ENCODE results near the gene NUP210.

The NUP210 gene

GRCh38 chr3:13317596-13318320, 102.4 kb downstream of the NUP210 start:
- DNase-seq, result no peak

DNA sequence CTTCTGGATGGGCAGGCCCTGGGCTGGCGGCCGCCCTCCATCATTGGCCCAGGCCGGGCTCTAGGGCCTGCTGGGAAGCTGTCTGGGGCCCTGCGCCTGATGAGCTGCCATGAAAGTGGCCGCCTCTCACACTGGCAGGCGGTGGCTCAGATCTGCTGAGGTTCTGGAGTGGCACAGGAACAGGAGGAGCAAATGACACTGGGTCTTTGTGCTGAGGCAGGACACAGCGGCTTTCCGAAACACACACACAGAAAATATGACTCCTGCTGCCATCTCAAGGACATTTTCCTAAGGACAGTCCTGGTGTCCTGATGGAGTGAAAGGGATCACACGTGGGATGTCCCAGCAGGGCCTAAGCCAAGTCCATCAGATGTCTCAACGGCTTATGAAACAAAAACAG, 103.5 kb downstream of the NUP210 start:
- no peak for DNase-seq

DNA sequence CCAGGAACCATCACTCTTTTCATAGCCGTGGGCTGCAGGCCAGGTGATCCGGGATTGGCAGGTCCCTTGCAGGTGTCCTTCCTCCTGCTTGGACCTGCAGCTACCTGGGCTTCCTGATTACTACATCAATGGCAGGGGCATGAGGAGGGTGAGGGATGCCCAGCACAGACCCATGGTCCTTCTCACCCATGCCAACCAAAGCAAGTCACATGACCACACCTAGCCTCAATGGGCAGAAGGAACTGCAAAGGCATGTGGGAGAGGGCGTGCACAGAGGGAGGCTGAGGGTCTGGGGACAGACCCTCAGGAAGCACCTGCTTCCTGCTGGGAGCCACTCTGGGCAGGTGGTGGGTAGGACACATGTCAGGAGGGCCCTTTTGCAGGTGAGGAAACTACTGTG, 105.2 kb downstream of the NUP210 start:
- DNase-seq, result no peak

- DNase-seq, result no peak
These were observed 106.3 kb downstream of the NUP210 start for GRCh38 chr3:13313813-13314212.

DNA sequence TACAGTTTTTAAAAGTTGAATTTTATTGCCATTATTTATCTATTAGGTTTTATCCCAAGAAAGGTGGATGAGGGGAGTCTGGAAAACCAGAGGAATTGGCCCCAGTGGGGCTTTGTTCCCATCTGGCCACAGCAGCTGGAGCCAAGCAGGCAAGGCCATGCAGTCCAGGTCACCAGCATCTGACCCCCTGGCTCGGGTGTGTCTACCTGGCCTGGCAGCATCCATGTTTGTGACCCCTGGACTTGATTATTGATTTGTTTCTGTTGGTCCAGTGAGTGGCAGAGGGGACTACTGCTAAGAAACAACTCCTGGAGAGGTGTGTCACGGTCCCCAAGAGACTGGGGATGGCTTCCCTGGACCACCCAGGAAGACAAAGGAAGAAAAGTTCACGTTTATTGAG, 111.1 kb downstream of the NUP210 start:
- no peak for DNase-seq

- peak; percentile 27 for DNase-seq
These were observed 111.7 kb downstream of the NUP210 start for GRCh38 chr3:13308380-13308801.

DNA sequence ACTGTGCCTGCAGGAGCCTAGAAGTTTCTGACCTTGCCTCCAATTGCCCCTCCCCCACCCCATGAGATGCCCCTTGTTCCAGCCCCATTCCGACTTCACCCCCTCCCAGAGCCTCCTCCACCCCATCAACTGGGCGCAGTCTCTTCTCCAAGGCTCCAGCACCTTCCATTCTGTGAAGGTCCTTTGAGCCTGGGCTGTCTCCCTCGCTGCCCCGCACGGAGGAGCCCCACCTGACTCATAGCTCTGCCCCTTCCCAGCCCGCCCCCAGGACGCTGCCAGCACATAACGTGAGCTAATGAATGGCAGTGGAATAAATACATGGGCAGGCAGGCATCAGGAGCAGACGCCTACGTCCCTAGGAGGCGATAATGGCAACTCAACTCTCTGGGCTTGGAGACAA, 113.1 kb downstream of the NUP210 start:
- DNase-seq, result no peak

DNA sequence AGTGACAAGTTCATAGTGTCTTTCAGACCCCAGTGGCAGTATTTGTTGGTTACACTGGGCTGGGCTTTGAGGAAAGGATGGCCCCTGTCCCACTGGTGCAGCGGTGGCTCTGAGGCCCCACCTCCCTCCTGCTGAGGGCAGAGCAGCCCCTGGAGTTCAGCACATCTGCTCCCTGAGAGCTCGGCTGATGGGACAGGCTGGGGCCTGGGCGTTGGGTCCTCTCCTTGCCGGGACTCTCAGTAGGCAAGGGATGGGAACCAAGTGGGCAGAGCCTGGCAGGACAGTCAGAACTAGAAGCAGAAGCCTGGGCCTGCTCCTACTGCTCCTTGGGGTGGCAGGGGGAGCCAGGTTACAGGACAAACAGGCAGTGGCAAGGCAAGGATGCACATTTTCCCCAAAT, 114.5 kb downstream of the NUP210 start:
- no peak for DNase-seq

DNA sequence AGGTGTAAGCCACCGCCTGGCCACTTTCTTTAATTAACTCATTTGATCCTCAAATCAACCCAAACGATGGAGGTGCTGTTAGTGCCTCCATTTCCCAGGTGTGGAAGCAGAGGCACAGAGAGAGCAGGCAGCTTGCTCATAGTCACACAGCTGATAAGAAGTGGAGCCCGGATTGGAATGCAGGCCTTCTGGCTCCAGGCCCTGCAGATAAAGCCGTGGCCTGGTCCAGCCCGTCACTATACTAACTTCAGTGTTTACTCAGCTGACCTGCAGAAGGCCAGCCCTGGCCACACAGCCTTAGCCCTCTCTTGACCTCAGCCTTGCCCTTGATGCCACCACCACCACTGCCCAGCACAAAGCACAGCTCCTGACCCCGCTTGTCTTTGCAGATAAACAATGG, 116.7 kb downstream of the NUP210 start:
- DNase-seq, result no peak

DNA sequence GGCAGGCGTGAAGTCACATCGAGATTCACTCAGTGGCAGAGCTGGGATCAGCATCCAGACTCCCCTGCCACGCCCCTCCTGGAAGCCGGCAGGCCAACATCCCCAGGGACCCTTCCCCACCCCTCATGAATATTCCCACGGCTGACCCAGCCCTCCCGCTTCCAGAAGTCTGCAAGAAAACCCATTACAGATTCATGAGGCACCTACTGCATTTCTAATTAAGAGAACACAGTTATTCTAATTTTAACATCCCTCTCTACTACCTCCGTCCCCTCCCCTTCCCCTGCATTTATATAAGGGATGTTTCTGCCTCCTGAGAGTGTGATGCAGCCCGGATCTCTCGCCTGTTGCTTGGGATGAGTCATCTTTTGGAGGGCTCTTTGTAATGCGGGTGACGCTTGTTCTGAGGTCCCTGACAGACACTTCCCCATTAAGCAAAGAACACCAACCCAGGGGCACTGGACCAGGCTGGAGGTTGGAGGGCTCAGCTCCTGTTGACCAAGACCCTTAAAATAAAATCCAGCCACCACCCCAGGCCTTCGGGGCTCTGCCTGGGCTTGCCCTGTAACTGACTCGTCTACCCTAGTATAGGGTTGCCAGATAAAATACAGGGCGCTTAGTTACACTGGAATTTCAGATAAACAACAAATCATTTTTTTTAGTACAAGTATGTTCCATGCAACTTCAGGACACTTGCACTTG, 118.7 kb downstream of the NUP210 start:
- peak; percentile 44 for DNase-seq

DNA sequence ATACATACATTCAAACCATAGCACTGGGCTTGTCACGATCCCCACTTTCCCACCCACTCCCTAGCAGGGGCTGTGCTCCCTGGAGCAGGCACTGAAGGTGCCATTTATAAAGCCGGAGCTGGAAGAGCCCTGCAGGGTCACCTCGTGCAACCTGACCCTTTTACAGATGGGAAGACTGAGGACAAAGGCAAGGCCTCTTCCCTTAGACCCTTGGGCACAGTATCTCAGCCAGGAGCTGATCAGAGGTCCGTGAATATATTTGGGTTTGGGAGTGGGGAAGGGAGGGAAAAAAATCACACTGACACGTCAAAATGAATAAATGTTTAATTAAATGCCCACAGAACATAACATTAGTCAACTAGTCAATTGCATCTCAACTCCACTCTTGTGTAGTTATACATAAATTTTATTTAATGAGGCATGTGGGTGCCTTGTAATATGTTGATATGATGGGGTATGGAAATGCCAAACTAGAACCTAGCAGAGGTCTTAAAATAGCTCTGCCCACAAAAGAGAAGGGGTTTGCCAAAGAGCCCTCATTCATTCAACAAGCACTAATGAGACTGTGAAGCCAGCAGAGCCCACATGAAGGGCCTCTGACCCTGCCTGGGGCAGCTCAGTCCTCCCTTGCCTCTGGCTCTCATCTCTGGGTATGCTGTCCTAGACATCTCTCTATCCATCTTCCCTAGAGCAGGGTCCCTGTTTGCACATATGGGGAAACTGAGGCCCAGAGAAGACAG, 119.4 kb downstream of the NUP210 start:
- DNase-seq, result no peak

- DNase-seq, result no peak
These were observed 120.5 kb downstream of the NUP210 start for GRCh38 chr3:13299531-13300155.

DNA sequence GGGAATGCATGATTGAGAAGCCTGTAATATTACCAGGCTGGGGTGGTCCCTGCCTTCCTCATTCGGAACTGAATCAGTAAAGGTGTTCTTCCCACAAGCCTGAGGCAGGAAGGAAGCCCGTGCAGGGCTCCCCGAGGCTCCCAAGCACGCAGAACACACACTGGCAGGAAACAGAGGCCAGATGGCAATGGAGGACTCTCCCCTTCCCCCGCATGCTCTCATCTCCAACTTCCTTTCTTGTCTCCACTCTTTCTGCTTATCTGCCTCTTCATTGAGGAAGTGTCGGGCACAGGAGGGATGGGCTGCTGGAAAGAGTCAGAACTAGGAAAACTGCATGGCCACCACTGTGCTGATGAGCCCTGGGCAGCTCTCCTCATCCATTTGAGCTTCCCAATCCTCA, 123.5 kb downstream of the NUP210 start:
- peak; percentile 82 for DNase-seq

- no peak for DNase-seq
These were observed 125.4 kb downstream of the NUP210 start for GRCh38 chr3:13294442-13295351.

DNA sequence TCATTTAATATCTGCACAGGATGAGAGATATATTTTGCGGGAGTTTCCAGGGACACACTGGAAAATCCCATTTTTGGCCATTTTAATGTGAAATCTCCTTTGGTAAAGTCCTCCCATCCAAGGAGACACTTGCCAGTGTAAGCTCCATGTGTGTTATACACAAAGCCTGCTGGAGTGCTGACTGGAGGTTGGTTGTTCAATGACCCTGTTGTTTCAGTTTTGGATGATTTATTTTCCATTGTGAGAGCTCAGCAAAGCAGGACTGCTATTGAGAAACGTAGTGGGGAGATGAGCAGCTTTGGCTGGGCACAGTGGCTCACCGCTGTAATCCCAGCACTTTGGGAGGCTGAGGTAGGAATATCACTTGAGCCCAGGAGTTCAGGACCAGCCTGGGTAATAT, 127.7 kb downstream of the NUP210 start:
- DNase-seq, result no peak

DNA sequence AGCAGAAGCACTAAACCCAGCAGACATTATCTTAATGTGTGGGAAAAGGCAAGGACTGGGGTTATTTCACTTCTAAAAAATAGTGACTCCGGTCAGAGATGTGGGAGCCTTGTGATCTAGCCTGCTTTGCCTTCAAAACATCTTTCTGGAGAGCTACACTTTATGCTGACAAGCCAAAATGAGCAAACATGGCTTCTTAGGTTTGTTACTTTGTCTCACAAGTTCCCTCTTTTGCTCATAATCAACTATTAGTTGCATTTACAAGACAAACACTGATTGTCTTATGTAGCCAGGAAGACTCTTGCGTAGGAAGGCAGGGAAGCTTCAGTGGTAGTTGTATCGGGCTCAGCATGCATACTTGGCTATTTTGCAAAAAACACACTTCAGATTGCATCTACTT, 129.2 kb downstream of the NUP210 start:
- no peak for DNase-seq

DNA sequence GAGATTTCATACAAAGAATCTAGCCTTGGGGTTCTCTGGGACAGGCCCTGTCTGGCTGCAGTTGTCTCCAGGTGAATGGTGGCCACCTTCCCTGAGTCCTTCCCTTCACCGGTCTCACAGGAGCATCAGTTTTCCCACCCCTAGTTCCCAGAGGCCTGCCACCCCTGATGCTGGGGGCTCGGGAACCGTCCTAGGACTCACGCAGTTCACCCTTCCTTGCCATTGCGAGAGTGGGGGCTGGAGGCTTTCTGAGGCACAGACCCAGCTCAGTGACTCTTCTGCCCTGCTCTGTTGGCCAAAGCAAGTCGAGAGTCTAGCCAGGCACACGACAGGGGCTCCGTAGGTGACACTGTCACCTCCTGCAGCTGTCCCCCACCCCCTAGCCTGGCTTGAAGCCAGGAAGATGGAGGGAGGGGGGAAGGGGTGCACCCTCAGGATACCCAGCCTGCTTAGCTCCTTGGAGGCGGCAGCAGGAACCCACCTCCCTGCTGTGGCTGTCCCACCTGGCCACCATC, 130.3 kb downstream of the NUP210 start:
- no peak for DNase-seq

DNA sequence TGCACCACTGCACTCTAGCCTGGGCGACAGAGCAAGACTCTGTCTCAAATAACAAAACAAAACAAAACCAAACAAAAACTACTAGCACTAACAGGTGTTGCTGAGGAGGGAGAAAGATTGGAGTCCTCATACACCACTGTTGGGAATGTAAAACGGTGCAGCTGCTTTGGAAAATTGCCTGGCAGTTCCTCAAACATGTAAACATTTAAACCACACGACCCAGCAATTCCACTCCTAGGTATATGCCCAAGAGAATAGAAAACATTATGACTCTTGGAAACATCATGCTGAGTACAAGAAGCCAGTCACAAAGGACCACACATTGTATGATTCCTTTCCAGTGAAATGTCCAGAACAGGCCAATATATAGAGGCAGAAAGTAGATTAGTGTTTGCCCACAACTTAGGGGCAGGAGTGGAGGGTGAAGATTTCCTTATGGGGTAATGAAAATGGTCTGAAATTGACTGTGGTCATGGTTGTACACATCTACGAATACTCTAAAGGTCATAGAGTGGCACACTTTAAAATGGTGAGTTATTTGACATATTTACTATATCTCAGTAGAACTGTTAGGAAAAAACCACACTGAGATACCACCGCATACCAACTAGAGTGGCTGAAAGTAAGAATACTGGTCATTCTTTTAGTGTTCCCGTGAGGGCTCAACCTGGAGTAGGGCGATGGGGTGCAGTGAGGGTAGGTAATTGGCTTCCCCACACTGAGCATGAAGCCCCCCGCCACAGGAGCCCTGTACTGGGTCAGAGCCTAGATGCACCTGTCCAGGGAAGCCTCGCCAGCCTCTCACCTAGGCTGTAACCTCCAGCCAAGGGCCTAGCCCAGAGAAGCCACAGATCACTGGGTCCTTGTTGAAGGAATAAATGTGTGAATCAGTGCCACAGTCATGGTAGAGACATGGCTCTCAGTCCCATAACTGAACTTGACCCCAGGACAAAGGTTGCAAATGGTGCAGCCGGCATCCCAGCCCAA, 131.1 kb downstream of the NUP210 start:
- DNase-seq, result peak; percentile 66

- no peak for DNase-seq
These were observed 132.3 kb downstream of the NUP210 start for GRCh38 chr3:13287833-13288232.

DNA sequence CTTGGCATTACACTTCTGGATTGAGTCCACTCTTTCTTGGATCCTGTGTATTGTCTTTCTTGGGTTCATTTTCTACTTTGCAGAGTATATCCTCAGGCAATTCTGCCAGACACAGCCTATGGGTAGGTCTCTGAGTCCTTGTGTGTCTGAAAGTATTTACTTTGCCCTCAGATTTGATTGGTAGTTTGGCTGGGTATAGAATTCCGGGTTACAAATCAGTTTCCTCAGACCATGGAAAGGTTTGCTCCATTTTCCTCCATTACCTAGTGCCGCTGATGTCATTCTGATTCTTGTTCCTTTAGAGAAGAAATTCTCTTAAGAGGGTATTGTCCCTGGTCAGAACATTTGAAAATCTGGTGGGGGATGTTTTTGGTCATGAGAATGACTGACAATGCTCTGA, 133.2 kb downstream of the NUP210 start:
- DNase-seq, result no peak

DNA sequence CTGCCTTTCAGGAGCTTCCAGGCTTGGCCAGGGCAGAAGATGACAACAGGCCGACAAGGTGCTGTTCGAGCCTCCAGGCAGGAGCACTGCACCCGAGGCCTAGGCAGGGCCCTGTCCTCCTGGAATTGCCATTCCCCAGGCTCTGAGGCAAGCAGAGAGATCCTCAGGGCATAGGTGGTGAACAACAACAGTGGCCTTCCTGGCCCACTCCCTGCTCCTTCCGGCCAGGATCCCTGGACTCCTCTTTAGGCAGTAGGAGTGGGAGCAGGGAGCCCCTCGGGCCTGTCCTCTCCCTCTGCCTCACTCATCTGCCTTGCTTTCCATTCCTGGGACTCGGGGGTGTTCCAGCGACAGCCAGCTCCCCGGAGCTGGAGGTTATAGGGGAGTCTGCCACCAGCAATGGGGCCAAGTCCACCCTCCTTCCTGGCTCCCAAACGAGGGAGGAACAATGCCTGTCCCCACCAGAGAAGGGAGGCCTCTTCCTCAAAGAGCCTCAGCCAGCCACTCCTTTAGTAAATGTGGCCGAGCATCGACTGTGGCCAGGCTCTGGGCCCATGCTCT, 135.0 kb downstream of the NUP210 start:
- no peak for DNase-seq
